Stimulated activated memory B cell treated with anti-CD40 and anti-IgM and Interleukin-4, amounts not matched to agents 10 μg/mL and 1 μg/mL and 100 μg/mL, for 72 hours (primary cell): ENCODE results near the gene SLC6A9.

ENCODE experiments used
- ATAC-seq: fragments of 150-1000 bp; cut with Tn5 transposase; 2 replicates; pipeline ENCODE4 v1.10.0; 2021
- H3K27ac Mint-ChIP-seq: one replicate; pipeline ENCODE4 v1.8.0; 2022; ENCODE audit warnings: mild to moderate bottlenecking, mixed read lengths
- H3K27me3 Mint-ChIP-seq: one replicate; pipeline ENCODE4 v1.8.0; 2022; ENCODE audit warnings: mixed read lengths
- H3K36me3 Mint-ChIP-seq: one replicate; pipeline ENCODE4 v1.8.0; 2022; ENCODE audit warnings: mixed read lengths
- H3K4me1 Mint-ChIP-seq: one replicate; pipeline ENCODE4 v1.8.0; 2022; ENCODE audit warnings: mixed read lengths
- H3K4me3 Mint-ChIP-seq: one replicate; pipeline ENCODE4 v1.8.0; 2022; ENCODE audit warnings: mild to moderate bottlenecking, moderate library complexity, mixed read lengths
- H3K9me3 Mint-ChIP-seq: one replicate; pipeline ENCODE4 v1.8.0; 2022; ENCODE audit warnings: mixed read lengths

The SLC6A9 gene

DNA sequence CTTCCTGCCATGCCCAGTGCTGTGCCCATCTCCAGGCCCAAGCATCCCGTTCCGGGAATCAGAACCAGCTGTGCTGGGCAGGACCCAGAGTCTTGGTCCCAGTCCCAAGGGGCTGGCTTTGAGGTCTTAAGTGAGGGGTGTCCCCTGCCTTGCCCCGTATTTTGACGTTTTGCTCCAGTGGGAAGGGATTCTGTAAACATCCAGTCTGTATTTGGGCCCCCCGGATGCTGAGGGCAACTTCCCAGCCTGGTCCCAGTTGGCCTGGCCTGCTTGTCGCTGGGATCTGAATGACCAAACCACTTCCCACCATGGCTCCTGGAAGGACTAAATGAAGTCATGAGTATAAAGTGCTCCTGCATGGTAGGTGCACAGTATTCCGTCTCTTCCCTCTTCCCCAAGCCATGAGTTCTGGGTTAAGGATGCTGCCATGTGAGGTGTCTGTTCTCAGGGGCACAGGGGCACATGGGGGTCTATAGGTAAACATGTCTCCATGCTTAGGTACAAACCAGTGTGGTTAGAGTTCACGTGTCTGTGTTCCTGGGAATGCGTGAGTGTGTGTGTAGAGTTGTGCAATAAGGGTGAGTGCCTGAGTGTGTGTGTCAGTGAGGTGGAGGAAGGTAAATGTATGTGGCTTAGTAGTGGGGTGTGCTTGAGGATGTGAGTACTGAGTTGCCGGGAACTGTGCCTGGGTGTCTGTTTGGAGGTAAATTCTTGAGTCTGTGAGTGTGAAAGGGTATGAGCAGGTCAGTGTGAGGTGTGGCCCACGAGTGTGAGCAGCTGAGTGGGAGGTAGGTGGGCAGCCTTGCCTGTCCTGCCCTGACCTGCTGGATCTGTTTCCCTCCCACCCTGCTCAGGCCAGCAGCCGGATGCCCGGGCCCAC is 50.8 kb downstream of the SLC6A9 start:
- ATAC-seq: no peak
- H3K4me3 Mint-ChIP-seq: peak overlapping the region; percentile 82
- H3K4me1 Mint-ChIP-seq: peaks cover 46% of the 10 kb centered on the region
- H3K27me3 Mint-ChIP-seq: no peaks in the 10 kb centered on the region
- H3K36me3 Mint-ChIP-seq: peaks cover 44% of the 10 kb centered on the region
- peak overlapping the region; percentile 10 for H3K27ac Mint-ChIP-seq
- no peaks in the 10 kb centered on the region for H3K9me3 Mint-ChIP-seq

DNA sequence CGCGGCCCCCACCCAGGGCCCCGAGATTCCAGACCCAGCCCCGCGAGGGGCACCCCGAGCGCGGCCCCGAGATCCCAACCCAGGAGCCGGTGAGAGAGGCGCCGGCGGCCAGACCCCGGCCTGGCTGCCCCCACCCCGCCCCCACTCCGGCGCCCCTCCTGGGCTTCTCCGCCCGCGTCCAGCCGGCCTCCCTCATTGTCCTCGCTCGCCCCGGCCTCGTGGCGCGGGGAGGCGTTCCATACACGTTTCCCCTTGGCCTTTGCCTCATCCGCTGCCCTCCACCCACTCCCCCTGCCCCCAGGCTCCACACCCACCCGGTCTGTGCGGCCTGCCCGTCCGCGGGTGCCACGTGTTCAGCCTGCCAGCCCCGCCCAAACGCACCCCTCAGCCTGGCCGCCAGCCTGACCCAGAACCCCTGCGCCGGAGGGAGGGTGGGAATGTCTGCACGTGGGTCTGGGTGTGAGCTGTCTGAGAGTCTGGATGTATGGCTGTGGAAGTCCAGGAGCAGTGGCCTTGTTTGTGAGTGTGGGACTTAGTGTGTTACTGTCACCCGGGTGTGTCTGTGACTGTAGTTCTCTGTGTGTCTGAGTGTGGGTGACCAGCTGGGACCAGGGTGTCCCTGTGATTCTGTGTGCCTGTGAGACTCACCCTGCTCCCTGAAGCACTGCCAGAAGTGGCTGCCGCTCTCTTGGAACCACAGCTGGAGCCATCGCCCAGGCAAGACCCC is 51.6 kb downstream of the SLC6A9 start:
- no peaks in the 10 kb centered on the region for H3K27me3 Mint-ChIP-seq
- H3K27ac Mint-ChIP-seq: peak overlapping the region; percentile 10
- H3K4me3 Mint-ChIP-seq: peak overlapping the region; percentile 82
- peak; percentile 26 for ATAC-seq
- no peaks in the 10 kb centered on the region for H3K9me3 Mint-ChIP-seq
- H3K36me3 Mint-ChIP-seq: peaks cover 42% of the 10 kb centered on the region
- H3K4me1 Mint-ChIP-seq: peaks cover 47% of the 10 kb centered on the region

DNA sequence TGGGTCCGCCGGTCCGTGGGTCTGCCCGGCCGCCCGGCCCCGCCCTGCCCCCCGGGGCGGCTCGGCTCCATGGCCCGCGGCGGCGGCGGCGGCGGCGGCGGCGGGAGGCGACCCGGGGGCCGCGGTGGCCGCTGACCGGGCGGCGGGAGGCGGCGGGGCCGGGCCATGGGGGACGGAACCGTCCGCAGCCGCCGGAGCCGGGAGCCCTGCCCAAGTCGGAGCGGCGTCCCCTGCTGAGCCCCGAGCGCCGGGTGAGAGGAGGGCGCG is 52.1 kb downstream of the SLC6A9 start:
- Mint-ChIP-seq H3K4me3 (no peak overlapping the region), H3K4me1 (peaks cover 51% of the 10 kb centered on the region), H3K9me3 (no peaks in the 10 kb centered on the region), H3K27me3 (no peaks in the 10 kb centered on the region), H3K36me3 (peaks cover 39% of the 10 kb centered on the region), H3K27ac (no peak overlapping the region)
- no peak for ATAC-seq

DNA sequence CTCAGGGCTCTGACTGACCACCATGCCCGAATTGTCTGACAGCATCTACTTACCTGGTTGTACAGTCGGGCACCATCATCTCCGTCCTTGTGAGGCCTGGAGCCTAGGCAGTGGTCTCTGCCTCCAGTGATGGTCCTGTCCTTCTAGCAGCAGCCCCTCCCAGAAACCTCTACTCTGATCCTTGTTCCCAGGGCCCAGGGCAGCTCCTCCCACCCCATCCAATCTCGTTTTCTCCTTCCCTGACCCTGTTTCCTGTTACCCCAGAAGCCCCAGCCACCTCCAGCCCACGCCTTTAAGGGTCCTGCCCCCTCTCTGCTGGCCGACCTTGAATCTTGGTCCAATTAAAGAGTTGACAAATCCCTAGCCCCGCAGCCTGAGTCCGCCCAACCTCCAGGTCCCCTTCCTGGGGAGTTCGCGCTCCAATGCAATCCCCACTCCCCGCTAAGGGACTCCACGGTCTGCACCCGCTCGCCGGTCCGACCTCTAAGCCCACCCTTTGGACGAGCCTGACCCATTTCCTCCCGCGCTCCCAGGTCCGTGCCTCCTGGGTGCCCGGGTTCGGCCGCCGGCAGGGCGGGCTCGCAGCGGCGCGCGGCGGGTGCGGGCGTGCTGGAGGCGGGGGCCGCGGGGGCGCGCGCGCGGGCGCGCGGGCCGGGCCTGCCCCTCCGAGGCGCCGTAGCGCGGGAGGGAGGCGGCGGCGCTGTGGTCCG is 52.6 kb downstream of the SLC6A9 start, which contains the start of gene B4GALT2:
Gene B4GALT2 (plus strand): TSS at position 660 of the 710 bp plus-strand sequence. CDS start 1,951 bp downstream, outside the sequence.
- no peaks in the 10 kb centered on the region for H3K27me3 Mint-ChIP-seq
- peak within 1 kb of the TSS; percentile 82 for H3K4me3 Mint-ChIP-seq
- no peaks in the 10 kb centered on the region for H3K9me3 Mint-ChIP-seq
- peak within 1 kb of the TSS; percentile 95 for H3K27ac Mint-ChIP-seq
- ATAC-seq: peak; percentile 7
- H3K36me3 Mint-ChIP-seq: peaks cover 37% of the 10 kb centered on the region
- H3K4me1 Mint-ChIP-seq: peaks cover 56% of the 10 kb centered on the region

DNA sequence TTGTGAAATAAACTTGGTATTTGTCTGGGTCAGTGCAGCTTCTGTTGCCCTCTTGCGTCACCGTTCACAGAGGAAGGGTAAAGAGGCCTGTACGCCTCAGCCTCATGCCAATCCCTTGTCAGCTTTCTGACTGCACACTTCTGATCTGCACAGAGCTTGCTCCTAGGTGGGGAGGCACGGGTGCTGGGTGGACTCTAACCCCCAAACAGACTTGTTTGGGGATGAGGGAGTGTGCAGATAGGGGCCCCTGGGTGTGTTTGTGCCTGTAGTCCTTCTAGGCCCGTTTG is 53.1 kb downstream of the SLC6A9 start:
- Mint-ChIP-seq H3K36me3 (peaks cover 35% of the 10 kb centered on the region), H3K27me3 (no peaks in the 10 kb centered on the region), H3K27ac (peak overlapping the region; percentile 95), H3K9me3 (no peaks in the 10 kb centered on the region), H3K4me3 (peak overlapping the region; percentile 60), H3K4me1 (peaks cover 61% of the 10 kb centered on the region)
- no peak for ATAC-seq

DNA sequence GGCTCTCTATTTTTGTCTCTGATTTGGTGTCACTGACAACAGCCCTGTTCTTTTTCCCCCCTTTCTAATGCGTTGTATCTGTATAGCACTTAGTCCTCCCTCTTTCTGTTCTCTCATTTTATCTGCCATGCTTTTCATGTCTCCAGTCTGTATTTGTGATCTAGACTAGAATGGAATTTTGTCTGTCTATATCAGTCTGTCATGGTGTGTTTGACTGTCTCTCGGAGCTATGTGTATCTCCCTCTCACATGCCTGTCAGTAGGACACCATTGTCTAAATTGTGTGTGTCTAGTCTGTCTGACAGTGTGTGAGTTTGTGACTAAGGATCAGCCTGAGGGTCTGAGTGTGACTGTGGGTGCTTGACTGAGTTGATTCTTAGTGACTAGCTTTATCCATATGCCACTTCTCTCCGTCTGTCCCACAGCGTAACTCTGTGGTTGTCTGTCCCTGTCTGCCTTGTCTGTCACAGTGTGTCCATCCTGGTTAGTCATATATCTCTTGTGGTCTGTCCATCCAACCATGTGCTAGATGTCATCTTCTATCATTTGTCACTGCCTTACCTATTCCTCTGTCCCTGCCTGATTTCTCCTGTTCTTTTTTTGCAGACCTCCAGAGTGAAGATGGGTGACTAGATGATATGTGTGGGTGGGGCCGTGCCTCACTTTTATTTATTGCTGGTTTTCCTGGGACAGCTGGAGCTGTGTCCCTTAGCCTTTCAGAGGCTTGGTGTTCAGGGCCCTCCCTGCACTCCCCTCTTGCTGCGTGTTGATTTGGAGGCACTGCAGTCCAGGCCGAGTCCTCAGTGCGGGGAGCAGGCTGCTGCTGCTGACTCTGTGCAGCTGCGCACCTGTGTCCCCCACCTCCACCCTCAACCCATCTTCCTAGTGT is 53.6 kb downstream of the SLC6A9 start:
- H3K36me3 Mint-ChIP-seq: peaks cover 30% of the 10 kb centered on the region
- ATAC-seq: no peak
- peak overlapping the region; percentile 15 for H3K4me3 Mint-ChIP-seq
- no peaks in the 10 kb centered on the region for H3K27me3 Mint-ChIP-seq
- peaks cover 62% of the 10 kb centered on the region for H3K4me1 Mint-ChIP-seq
- H3K9me3 Mint-ChIP-seq: no peaks in the 10 kb centered on the region
- H3K27ac Mint-ChIP-seq: peak overlapping the region; percentile 95

DNA sequence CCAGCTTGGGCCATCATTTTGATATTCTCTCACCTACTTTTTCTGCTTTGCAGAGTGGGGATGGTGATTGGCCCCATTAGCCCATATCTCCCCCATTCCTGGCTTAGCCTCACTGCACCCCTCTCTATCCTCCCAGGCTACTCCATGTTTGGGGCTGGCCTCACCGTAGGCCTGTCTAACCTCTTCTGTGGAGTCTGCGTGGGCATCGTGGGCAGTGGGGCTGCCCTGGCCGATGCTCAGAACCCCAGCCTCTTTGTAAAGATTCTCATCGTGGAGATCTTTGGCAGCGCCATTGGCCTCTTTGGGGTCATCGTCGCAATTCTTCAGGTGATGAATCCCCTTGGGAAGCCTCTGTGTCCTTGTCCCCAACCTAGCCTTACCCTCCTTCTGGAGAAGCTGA is 54.4 kb downstream of the SLC6A9 start:
- H3K27ac Mint-ChIP-seq: peak overlapping the region; percentile 95
- H3K36me3 Mint-ChIP-seq: peaks cover 27% of the 10 kb centered on the region
- no peaks in the 10 kb centered on the region for H3K9me3 Mint-ChIP-seq

DNA sequence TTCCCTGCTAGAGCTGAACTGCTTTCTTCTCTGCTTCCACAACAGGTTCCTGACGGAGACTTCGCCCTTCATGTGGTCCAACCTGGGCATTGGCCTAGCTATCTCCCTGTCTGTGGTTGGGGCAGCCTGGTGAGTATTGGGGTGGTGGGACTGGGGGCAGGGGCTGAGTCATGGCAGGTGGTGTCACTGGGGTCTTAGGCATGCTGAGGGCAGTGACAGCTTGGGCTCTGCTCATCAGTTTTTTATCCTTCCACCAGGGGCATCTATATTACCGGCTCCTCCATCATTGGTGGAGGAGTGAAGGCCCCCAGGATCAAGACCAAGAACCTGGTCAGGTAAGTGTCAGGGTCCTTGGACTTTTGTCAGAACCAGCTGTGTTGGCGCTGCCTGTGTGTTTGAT is 55.2 kb downstream of the SLC6A9 start:
- Mint-ChIP-seq H3K27ac (peak overlapping the region; percentile 95), H3K4me3 (peak overlapping the region; percentile 92), H3K36me3 (peaks cover 27% of the 10 kb centered on the region), H3K9me3 (no peaks in the 10 kb centered on the region), H3K4me1 (peaks cover 66% of the 10 kb centered on the region), H3K27me3 (no peaks in the 10 kb centered on the region)
- no peak for ATAC-seq

More for the DNA sequence above, 54.4 kb downstream of the SLC6A9 start:
- Mint-ChIP-seq H3K4me1 (peaks cover 62% of the 10 kb centered on the region), H3K27me3 (no peaks in the 10 kb centered on the region), H3K4me3 (peak overlapping the region; percentile 15)
- no peak for ATAC-seq

DNA sequence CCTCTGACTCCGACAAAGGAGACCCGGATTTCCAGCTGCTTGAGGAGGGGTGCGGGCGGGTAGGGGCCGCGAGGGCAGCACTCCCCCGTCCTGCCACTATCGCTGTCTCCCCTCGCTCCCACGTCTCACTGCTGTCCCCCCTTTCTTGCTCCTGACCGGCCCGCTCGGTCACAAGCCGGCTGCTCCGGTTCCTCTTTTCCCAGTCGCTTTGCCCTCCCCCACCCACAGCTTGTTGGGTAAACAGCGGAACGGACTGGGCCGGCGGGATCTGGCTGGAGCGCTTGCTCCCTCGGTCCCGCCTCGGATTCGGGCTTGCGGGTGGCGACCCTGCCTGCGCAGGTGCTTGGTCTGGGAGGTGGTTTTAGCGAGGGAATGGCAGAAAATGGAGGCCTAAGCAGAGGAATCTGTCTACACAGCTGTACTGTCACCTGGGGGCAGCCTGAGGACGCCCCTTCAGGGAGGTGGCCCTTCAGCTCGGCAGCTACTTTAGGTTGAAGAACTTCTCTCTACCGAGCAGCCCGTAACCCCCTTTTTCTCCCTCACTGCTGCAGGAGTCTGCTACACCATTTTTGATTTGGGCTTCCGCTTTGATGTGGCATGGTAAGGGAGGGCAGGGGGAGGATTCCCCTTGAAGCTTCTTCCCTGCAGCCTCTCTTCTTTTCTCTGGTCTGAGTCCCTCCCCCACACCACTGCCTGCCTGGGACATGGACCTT is 55.9 kb downstream of the SLC6A9 start:
- Mint-ChIP-seq H3K4me3 (peak overlapping the region; percentile 92), H3K27ac (peak overlapping the region; percentile 95), H3K9me3 (no peaks in the 10 kb centered on the region), H3K36me3 (peaks cover 27% of the 10 kb centered on the region), H3K4me1 (peaks cover 66% of the 10 kb centered on the region), H3K27me3 (no peaks in the 10 kb centered on the region)
- peak; percentile 31 for ATAC-seq

DNA sequence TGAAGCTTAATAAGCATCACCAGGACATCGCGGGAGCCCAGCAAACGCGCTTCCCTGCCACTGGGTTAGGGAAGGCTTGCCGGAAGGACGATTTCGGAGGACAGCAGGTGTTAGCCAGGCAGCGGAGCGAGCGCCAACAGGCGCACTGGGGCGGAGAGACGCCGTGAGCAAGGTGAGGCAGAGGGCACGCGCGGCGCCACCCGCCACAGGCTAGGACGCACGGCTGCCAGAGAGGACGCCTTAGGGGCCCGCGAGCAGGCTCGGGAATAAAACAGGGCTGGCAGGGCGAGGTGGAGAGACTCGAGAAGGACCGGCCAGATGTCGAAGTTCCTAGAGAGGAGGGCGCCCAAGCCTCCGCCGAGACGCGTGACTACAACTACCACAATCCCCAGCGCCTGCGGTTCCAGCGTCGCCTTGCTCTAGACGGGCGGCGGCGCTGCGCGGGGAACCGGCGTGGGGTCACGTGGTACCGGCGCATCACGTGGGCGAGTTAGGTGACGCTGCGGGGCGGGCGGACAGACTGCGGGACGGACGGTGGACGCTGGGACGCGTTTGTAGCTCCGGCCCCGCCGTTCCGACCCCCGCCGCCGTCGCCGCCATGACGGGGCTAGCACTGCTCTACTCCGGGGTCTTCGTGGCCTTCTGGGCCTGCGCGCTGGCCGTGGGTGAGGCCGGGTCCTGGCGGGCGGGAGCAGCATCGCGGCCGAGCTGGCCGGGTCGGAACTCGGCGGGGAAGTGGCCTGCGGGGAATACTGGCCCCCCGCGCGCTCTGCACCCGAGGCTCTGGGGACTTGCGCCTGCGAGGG is 56.6 kb downstream of the SLC6A9 start, which contains the start of gene ATP6V0B:
Gene ATP6V0B (plus strand): TSS at position 518 of the 806 bp plus-strand sequence. CDS start 81 bp downstream, at position 599.
- Mint-ChIP-seq H3K27me3 (no peaks in the 10 kb centered on the region), H3K27ac (peak within 1 kb of the TSS; percentile 95), H3K36me3 (peaks cover 27% of the 10 kb centered on the region), H3K4me3 (peak within 1 kb of the TSS; percentile 92), H3K4me1 (peaks cover 68% of the 10 kb centered on the region), H3K9me3 (no peaks in the 10 kb centered on the region)
- ATAC-seq: peak; percentile 89

DNA sequence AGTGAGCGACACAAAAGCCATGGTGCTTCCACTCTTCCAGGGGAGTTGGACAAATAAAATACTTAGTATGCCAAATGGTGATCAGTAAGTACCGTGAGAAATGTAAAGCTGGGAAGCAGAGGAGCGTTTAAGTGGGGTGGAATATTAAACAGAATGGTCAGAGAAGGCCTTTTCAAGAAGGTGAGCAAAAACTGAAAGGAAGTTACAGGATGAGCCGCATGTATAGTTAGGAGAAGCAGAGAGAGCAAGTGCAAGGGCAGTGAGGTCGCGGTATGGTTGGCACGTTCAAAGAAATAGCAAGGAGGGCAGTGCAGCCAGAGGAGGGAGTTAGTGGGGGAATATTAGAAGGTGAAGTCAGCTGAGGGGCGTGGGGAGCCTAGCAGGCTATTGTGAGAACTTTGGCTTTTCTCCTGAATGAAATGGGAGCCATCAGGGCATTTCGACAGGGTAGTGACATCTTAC is 57.2 kb downstream of the SLC6A9 start:
- Mint-ChIP-seq H3K36me3 (peaks cover 27% of the 10 kb centered on the region), H3K4me3 (peak overlapping the region; percentile 92), H3K27me3 (no peaks in the 10 kb centered on the region), H3K4me1 (peaks cover 73% of the 10 kb centered on the region), H3K9me3 (no peaks in the 10 kb centered on the region), H3K27ac (peak overlapping the region; percentile 95)
- no peak for ATAC-seq

DNA sequence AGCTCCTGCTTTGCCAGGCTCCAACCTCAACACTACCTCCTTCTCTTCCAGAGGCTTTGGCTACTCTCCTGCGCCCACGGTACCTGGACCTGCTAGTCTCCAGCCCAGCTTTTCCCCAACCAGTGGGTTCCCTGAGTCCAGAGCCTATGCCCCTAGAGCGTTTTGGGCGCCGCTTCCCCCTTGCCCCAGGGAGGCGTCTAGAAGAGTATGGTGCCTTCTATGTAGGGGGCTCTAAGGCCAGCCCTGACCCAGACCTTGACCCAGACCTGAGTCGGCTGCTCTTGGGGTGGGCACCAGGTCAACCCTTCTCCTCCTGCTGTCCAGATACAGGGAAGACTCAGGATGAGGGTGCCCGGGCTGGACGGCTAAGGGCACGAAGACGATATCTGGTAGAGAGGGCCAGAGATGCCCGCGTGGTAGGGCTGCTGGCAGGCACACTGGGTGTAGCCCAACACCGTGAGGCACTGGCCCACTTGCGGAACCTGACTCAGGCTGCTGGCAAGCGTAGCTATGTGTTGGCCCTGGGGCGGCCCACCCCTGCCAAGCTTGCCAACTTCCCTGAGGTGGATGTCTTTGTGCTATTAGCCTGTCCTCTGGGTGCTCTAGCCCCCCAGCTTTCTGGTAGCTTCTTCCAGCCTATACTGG is 59.8 kb downstream of the SLC6A9 start:
- ATAC-seq: no peak
- H3K27me3 Mint-ChIP-seq: no peaks in the 10 kb centered on the region
- H3K27ac Mint-ChIP-seq: no peak overlapping the region
- H3K36me3 Mint-ChIP-seq: peaks cover 22% of the 10 kb centered on the region
- no peaks in the 10 kb centered on the region for H3K9me3 Mint-ChIP-seq
- peaks cover 49% of the 10 kb centered on the region for H3K4me1 Mint-ChIP-seq
- peak overlapping the region; percentile 92 for H3K4me3 Mint-ChIP-seq

DNA sequence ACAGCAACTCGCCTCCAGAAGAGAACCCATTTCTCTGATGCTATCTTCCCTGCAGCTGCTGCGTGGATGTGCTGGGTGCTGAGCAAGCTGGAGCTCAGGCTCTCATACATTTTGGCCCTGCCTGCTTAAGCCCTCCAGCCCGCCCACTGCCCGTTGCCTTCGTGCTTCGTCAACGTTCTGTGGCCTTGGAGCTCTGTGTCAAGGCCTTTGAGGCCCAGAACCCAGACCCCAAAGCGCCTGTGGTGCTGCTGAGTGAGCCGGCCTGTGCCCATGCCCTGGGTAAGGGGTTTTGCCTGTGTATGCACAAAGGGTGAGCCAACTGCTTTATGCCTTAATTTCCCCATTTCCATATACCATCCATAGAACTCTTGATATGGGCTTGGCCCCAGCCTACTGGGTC is 60.4 kb downstream of the SLC6A9 start:
- H3K9me3 Mint-ChIP-seq: no peaks in the 10 kb centered on the region
- peak overlapping the region; percentile 92 for H3K4me3 Mint-ChIP-seq
- no peak for ATAC-seq
- peak overlapping the region; percentile 78 for H3K27ac Mint-ChIP-seq
- H3K4me1 Mint-ChIP-seq: peaks cover 43% of the 10 kb centered on the region
- H3K27me3 Mint-ChIP-seq: no peaks in the 10 kb centered on the region
- peaks cover 17% of the 10 kb centered on the region for H3K36me3 Mint-ChIP-seq
